GM23338 (cell line): ENCODE measurements around the gene RBKS. TPM values are rescaled to one million over a fixed set of nuclear protein-coding genes. Genes with fewer than 3 reads are reported as not detected.

ENCODE experiments used
- ATAC-seq: fragments of 200-7000 bp; cut with Tn5 transposase; 3 replicates; pipeline ENCODE4 v1.9.1; 2020
- DNase-seq: peaks from one replicate; pipeline ENCODE4 v3.0.0-alpha.2; 2015; ENCODE audit warnings: low spot score
- H2AFZ ChIP-seq: fragments of 200-600 bp; sonication (generic); 2 replicates; pipeline ENCODE4 v1.8.0; 2016; ENCODE audit warnings: antibody characterized with exemption, mild to moderate bottlenecking, moderate library complexity
- H3F3A ChIP-seq: fragments of 200-600 bp; sonication (generic); replicated peaks from 2 replicates; pipeline ENCODE4 v1.8.0; 2017; ENCODE audit warnings: antibody characterized with exemption, mixed run types, low read depth
- H3K27ac ChIP-seq: fragments of 200-600 bp; sonication (generic); 2 replicates; pipeline ENCODE4 v1.6.1; 2016; ENCODE audit warnings: low read depth
- H3K27me3 ChIP-seq: fragments of 200-600 bp; sonication (generic); 2 replicates; pipeline ENCODE4 v1.8.0; 2016; ENCODE audit warnings: mild to moderate bottlenecking, mixed run types, moderate library complexity; ENCODE audit not compliant: insufficient read depth
- H3K36me3 ChIP-seq: fragments of 200-600 bp; sonication (generic); 2 replicates; pipeline ENCODE4 v1.8.0; 2016; ENCODE audit warnings: mild to moderate bottlenecking; ENCODE audit not compliant: insufficient read depth
- H3K4me1 ChIP-seq: fragments of 200-600 bp; sonication (generic); 2 replicates; pipeline ENCODE4 v1.8.0; 2016; ENCODE audit warnings: mild to moderate bottlenecking, moderate library complexity; ENCODE audit not compliant: insufficient read depth
- H3K4me2 ChIP-seq: fragments of 200-600 bp; sonication (generic); 2 replicates; pipeline ENCODE4 v1.7.1; 2017; ENCODE audit warnings: mixed run types
- H3K4me3 ChIP-seq: fragments of 200-600 bp; sonication (generic); 2 replicates; pipeline ENCODE4 v1.6.1; 2016; ENCODE audit warnings: mixed run types
- H3K79me2 ChIP-seq: fragments of 200-600 bp; sonication (generic); replicated peaks from 2 replicates; pipeline ENCODE4 v1.8.0; 2017; ENCODE audit warnings: mild to moderate bottlenecking; ENCODE audit not compliant: insufficient read depth
- H3K9me2 ChIP-seq: fragments of 200-600 bp; sonication (generic); 2 replicates; pipeline ENCODE4 v1.8.0; 2017; ENCODE audit not compliant: insufficient read depth
- H4K20me1 ChIP-seq: fragments of 200-600 bp; sonication (generic); replicated peaks from 2 replicates; pipeline ENCODE4 v1.8.0; 2017; ENCODE audit warnings: mild to moderate bottlenecking; ENCODE audit not compliant: insufficient read depth
- H3K27ac Mint-ChIP-seq: 2 replicates; pipeline ENCODE4 v1.8.0; 2020; ENCODE audit warnings: inconsistent platforms, mild to moderate bottlenecking, moderate library complexity, mixed read lengths
- H3K27me3 Mint-ChIP-seq: 3 replicates; pipeline ENCODE4 v1.8.0; 2022; ENCODE audit warnings: low read depth, mild to moderate bottlenecking, moderate library complexity, mixed read lengths, inconsistent platforms; ENCODE audit not compliant: insufficient read depth, poor library complexity
- H3K36me3 Mint-ChIP-seq: 3 replicates; pipeline ENCODE4 v1.8.0; 2021; ENCODE audit warnings: low read depth, mild to moderate bottlenecking, inconsistent platforms, moderate library complexity, mixed read lengths
- H3K4me1 Mint-ChIP-seq: 3 replicates; pipeline ENCODE4 v1.8.0; 2020; ENCODE audit warnings: mild to moderate bottlenecking, inconsistent platforms, mixed read lengths
- H3K4me3 Mint-ChIP-seq: 3 replicates; pipeline ENCODE4 v1.8.0; 2021; ENCODE audit warnings: moderate library complexity, mild to moderate bottlenecking, inconsistent platforms, mixed read lengths
- H3K9me3 Mint-ChIP-seq: 3 replicates; pipeline ENCODE4 v1.8.0; 2020; ENCODE audit warnings: moderate library complexity, mild to moderate bottlenecking, inconsistent platforms, mixed read lengths
- CREB1 ChIP-seq: fragments of 250-450 bp; sonication (Bioruptor Pico); IDR thresholded peaks from 2 replicates; pipeline ENCODE4 v1.5.0; 2020; ENCODE audit warnings: low read depth, mild to moderate bottlenecking, moderate library complexity
- CTCF ChIP-seq, 2 experiments: fragments of 200-600 bp in 1 of 2; sonication (generic) in 1 of 2; conservative IDR thresholded peaks; 2 replicates each; pipeline versions ENCODE4 v1.5.1 to v1.6.1; 2016 to 2017; ENCODE audit warnings: antibody characterized with exemption in 2 of 2, low read depth in 2 of 2, mild to moderate bottlenecking in 2 of 2, moderate library complexity in 1 of 2
- ETS1 ChIP-seq: IDR thresholded peaks from 2 replicates; pipeline ENCODE4 v1.6.1; 2016; ENCODE audit warnings: antibody characterized with exemption
- EZH2 ChIP-seq: fragments of 200-600 bp; sonication (generic); IDR thresholded peaks from one replicate; pipeline ENCODE4 v1.8.0; 2017; ENCODE audit warnings: antibody characterized with exemption, mild to moderate bottlenecking, low read depth; ENCODE audit not compliant: unreplicated experiment
- EZH2phosphoT487 ChIP-seq: fragments of 200-600 bp; sonication (generic); IDR thresholded peaks from one replicate; pipeline ENCODE4 v1.8.1; 2018; ENCODE audit warnings: antibody characterized with exemption; ENCODE audit not compliant: unreplicated experiment
- JUNB ChIP-seq: IDR thresholded peaks from one replicate; pipeline ENCODE4 v1.6.1; 2016; ENCODE audit warnings: antibody characterized with exemption; ENCODE audit not compliant: unreplicated experiment
- NANOG ChIP-seq: IDR thresholded peaks from 2 replicates; pipeline ENCODE4 v1.6.1; 2016; ENCODE audit warnings: antibody characterized with exemption, borderline replicate concordance
- POLR2AphosphoS5 ChIP-seq: IDR thresholded peaks from 2 replicates; pipeline ENCODE4 v1.6.1; 2016; ENCODE audit warnings: antibody characterized with exemption, low read depth
- REST ChIP-seq: IDR thresholded peaks from one replicate; pipeline ENCODE4 v1.6.1; 2018; ENCODE audit warnings: antibody characterized with exemption; ENCODE audit not compliant: unreplicated experiment
- STAT1 ChIP-seq: IDR thresholded peaks from one replicate; pipeline ENCODE4 v1.6.1; 2016; ENCODE audit warnings: antibody characterized with exemption; ENCODE audit not compliant: unreplicated experiment
- ZNF114 ChIP-seq: fragments of 250-450 bp; sonication (Bioruptor Pico); IDR thresholded peaks from 2 replicates; pipeline ENCODE4 v1.5.0; 2020; ENCODE audit warnings: mild to moderate bottlenecking, moderate library complexity
- ZNF331 ChIP-seq: fragments of 250-450 bp; sonication (Bioruptor Pico); IDR thresholded peaks from 2 replicates; pipeline ENCODE4 v1.5.0; 2020; ENCODE audit warnings: low read depth, mild to moderate bottlenecking, moderate library complexity
- polyA plus RNA-seq: library from polyadenylated mRNA; unstranded; fragments of >200 nt; fragmentation: Nextera tagmentation; extraction: Ambion mirVana; gene quantifications from 2 replicates; pipeline ENCODE4 v1.2.1, GENCODE V29; 2016
- total RNA-seq: library from RNA; depleted of rRNA; stranded (reverse); fragments of >200 nt; shearing (Covaris generic); gene quantifications from 2 replicates; pipeline ENCODE4 v1.2.3, GENCODE V29; 2014

RBKS gene
- total and polyA plus RNA-seq, 2 experiments from 2014 or later = 1.3 to 1.5 TPM

GRCh38 chr2:27897717-27898116 lies 7.5 kb upstream of the RBKS start:
- no peaks in the 10 kb centered on the region for H3K79me2 ChIP-seq
- no peak overlapping the region for H3K27ac ChIP-seq
- no peaks in the 10 kb centered on the region for H4K20me1 ChIP-seq
- ATAC-seq (no peak), DNase-seq (no peak)
- H3K36me3 ChIP-seq = no peaks in the 10 kb centered on the region
- H3K4me2 ChIP-seq = no peak overlapping the region
- no peak overlapping the region for H3K4me3 ChIP-seq
- H3K36me3 Mint-ChIP-seq = no peaks in the 10 kb centered on the region
- H3K4me1 ChIP-seq = no peaks in the 10 kb centered on the region
- no peaks in the 10 kb centered on the region for H3K4me1 Mint-ChIP-seq
- no peaks in the 10 kb centered on the region for H3K27me3 ChIP-seq
- peaks cover 1% of the 10 kb centered on the region for H3K27me3 Mint-ChIP-seq
- no peak overlapping the region for H3K4me3 Mint-ChIP-seq
- no peaks in the 10 kb centered on the region; the same call in 1 of the 2 replicates for H3K9me2 ChIP-seq
- H3K9me3 Mint-ChIP-seq = no peaks in the 10 kb centered on the region
- no peak for TF ChIP-seq CTCF (conservative IDR thresholded peaks at IDR 0.05; ENCODE audit: low read depth in 2 of 2)
- H3F3A ChIP-seq = no peaks in the 10 kb centered on the region
- H2AFZ ChIP-seq = no peak overlapping the region
- H3K27ac Mint-ChIP-seq = no peak overlapping the region

GRCh38 chr2:27893006-27893405 lies 2.8 kb upstream of the RBKS start:
- H3K27me3 ChIP-seq = no peaks in the 10 kb centered on the region
- peaks cover 12% of the 10 kb centered on the region for H3K79me2 ChIP-seq
- no peak overlapping the region for H2AFZ ChIP-seq
- peaks cover 8% of the 10 kb centered on the region; the same call in 1 of the 2 replicates for H3F3A ChIP-seq
- Mint-ChIP-seq H3K4me3 (no peak overlapping the region), H3K27me3 (peaks cover 8% of the 10 kb centered on the region), H3K36me3 (peaks cover 2% of the 10 kb centered on the region; the same call in 1 of the 3 replicates), H3K27ac (no peak overlapping the region), H3K4me1 (peaks cover 3% of the 10 kb centered on the region; the same call in 1 of the 3 replicates), H3K9me3 (no peaks in the 10 kb centered on the region)
- DNase-seq (no peak), ATAC-seq (no peak)
- H3K4me3 ChIP-seq = no peak overlapping the region
- H3K4me1 ChIP-seq = peaks cover 5% of the 10 kb centered on the region; the same call in 1 of the 2 replicates
- H3K9me2 ChIP-seq = no peaks in the 10 kb centered on the region; the same call in 1 of the 2 replicates
- no peak overlapping the region for H3K4me2 ChIP-seq
- no peaks in the 10 kb centered on the region for H3K36me3 ChIP-seq
- H3K27ac ChIP-seq = no peak overlapping the region
- H4K20me1 ChIP-seq = no peaks in the 10 kb centered on the region
- TF ChIP-seq EZH2 (no peak), ETS1 (no peak), REST (no peak), ZNF331 (CRISPR knock-in tag) (no peak), STAT1 (no peak), EZH2phosphoT487 (no peak), ZNF114 (CRISPR knock-in tag) (no peak), NANOG (no peak), CTCF (conservative IDR thresholded peaks at IDR 0.05; ENCODE audit: low read depth in 2 of 2) (no peak), JUNB (no peak), POLR2AphosphoS5 (no peak), CREB1 (no peak)
